Heart left ventricle (tissue), 13 donors: Measurements from ENCODE around the gene PLEKHN1.

Experiments
- CTCF ChIP-seq, 12 donors: fragments of 200-600 bp; sonication (generic) in 4 of 12; IDR thresholded peaks; one replicate each; pipeline versions ENCODE4 v1.5.0 to v1.8.0; 2018 to 2022; ENCODE audit warnings: antibody characterized with exemption in 12 of 12, mild to moderate bottlenecking in 5 of 12
- POLR2A ChIP-seq, 2 donors: fragments of 450-650 bp; IDR thresholded peaks; one replicate each; pipeline ENCODE4 v1.6.1; 2017; ENCODE audit warnings: antibody characterized with exemption in 2 of 2, mild to moderate bottlenecking in 2 of 2, moderate library complexity in 2 of 2
- donor health status: ischemic (EF 13 %, LVEDD 7.1; RV severe dilation, severe dysfunction).
- donor health status: DM: no; HTN: yes; CAD: no.
- donor health status: DM: no; HTN: no; CAD: no.
- donor health status: ischemic (EF 25% LVEDD 6.9; RV normal size, moderate dysfunction).
- donor health status: ischemic (EF 25% LVEDD 5.7; RV mildly dilated, moderate dysfunction).
- donor health status: ischemic (EF 35%, LVEDD 5.7; RV mildly dilated, moderate dysfunction).
- donor health status: nonischemic (EF 11% LVEDD 7.7; RV severe dilation, severe dysfunction).
- donor health status: DM: yes; HTN: yes; CAD: no.
- donor health status: PGD.
- donor health status: ischemic (EF 29% LVEDD 5.4; RV normal size, mild dysfunction).
- donor health status: nonischemic (EF 23%, LVEDD 6.1; RV moderate dilation, normal function).

- TF ChIP-seq POLR2A (IDR thresholded peaks at IDR 0.05): no peak
- TF ChIP-seq CTCF (IDR thresholded peaks at IDR 0.05): no peak
Observed at GRCh38 chr1:955474-955873, 10.8 kb upstream of the PLEKHN1 start.
